Esophagus squamous epithelium (tissue), 5 donors: Measurements from ENCODE around the gene RNF135. TPM values are rescaled to one million over a fixed set of nuclear protein-coding genes. Genes with fewer than 3 reads are reported as not detected.
"Not testable (repeated sequence)": the region's sequence is repeated elsewhere in the genome, so short reads cannot be mapped to it uniquely, and the experiment has no call there.

Experiments used
- DNase-seq: peaks from one replicate; lab custom pipeline; 2025; lab: John Stamatoyannopoulos, UW
- H3K27ac ChIP-seq, 4 donors: fragments of 200-600 bp; sonication (generic); one replicate each; pipeline ENCODE4 v1.5.1; 2016 to 2019; ENCODE audit warnings: mild to moderate bottlenecking in 1 of 4
- H3K27me3 ChIP-seq, 4 donors: fragments of 200-600 bp; sonication (generic); 1 replicate in 3 of 4; 2 replicates in 1 of 4; pipeline versions ENCODE4 v1.5.1 to v1.6.0; 2017 to 2021; ENCODE audit warnings: antibody characterized with exemption in 1 of 4
- H3K36me3 ChIP-seq, 3 donors: fragments of 200-600 bp; sonication (generic); one replicate each; pipeline ENCODE4 v1.5.1; 2016 to 2019
- H3K4me1 ChIP-seq, 3 donors: fragments of 200-600 bp; sonication (generic); one replicate each; pipeline ENCODE4 v1.5.1; 2017 to 2019
- H3K4me3 ChIP-seq, 4 donors: fragments of 200-600 bp; sonication (generic); 1 replicate in 3 of 4; 2 replicates in 1 of 4; pipeline ENCODE4 v1.5.1; 2016 to 2019; ENCODE audit warnings: mild to moderate bottlenecking in 2 of 4, moderate library complexity in 1 of 4
- H3K9me3 ChIP-seq, 3 donors: fragments of 200-600 bp; sonication (generic); one replicate each; pipeline ENCODE4 v1.5.1; 2016 to 2019
- POLR2A ChIP-seq, 4 donors: fragments of 450-650 bp; IDR thresholded peaks; one replicate each; pipeline ENCODE4 v1.6.1; 2017; ENCODE audit warnings: antibody characterized with exemption in 4 of 4, mild to moderate bottlenecking in 4 of 4, moderate library complexity in 3 of 4
- WGBS, 2 donors: methylation state at CpG; one replicate each; pipeline ENCODE4 v1.1.5; 2018; 5-methylcytosine and 5-hydroxymethylcytosine counted together
- intact Hi-C: fragments of 100-400 bp; cut with DNase I; formaldehyde crosslinking; loops from one replicate; pipeline ENCODE4 v1.15.0; 2022
- total RNA-seq, 4 donors: library from RNA; depleted of rRNA; stranded (reverse); fragments of >200 nt; gene quantifications; one replicate each; pipeline ENCODE4 v1.1.0, GENCODE V29; 2016
- TF ChIP-seq, protein P1 (sequence below), 6 experiments: fragments of 450-650 bp in 4 of 6; fragments of 200-600 bp in 2 of 6; sonication (generic) in 2 of 6; IDR thresholded peaks; one replicate each; pipeline ENCODE4 v1.5.1; 2016 to 2019; ENCODE audit warnings: antibody characterized with exemption in 6 of 6, mild to moderate bottlenecking in 4 of 6, moderate library complexity in 4 of 6
- donor health status: DM: yes; HTN: yes; CAD: no.

RNF135 gene
- total RNA-seq, 4 donors from 2014 or later = 19.7 to 27.1 (median 21.9) TPM

DNA sequence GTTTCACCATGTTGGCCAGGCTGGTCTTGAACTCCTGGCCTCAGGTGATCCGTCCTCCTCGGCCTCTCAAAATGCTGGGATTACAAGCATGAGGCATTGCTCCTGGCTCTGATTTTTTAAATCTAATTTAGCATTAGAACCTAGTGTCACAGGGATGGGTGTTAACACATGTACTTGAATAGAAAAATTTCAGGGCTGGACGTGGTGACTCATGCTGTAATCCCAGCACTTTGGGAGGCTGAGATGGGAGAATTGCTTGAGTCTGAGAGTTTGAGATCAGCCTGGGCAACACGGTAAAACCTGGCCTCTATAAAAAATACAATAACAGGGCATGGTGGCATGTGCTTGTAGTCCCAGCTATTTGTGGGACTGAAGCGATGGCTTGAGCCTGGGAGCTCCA lies 6.0 kb upstream of the RNF135 start:
- TF ChIP-seq, protein P1, sequence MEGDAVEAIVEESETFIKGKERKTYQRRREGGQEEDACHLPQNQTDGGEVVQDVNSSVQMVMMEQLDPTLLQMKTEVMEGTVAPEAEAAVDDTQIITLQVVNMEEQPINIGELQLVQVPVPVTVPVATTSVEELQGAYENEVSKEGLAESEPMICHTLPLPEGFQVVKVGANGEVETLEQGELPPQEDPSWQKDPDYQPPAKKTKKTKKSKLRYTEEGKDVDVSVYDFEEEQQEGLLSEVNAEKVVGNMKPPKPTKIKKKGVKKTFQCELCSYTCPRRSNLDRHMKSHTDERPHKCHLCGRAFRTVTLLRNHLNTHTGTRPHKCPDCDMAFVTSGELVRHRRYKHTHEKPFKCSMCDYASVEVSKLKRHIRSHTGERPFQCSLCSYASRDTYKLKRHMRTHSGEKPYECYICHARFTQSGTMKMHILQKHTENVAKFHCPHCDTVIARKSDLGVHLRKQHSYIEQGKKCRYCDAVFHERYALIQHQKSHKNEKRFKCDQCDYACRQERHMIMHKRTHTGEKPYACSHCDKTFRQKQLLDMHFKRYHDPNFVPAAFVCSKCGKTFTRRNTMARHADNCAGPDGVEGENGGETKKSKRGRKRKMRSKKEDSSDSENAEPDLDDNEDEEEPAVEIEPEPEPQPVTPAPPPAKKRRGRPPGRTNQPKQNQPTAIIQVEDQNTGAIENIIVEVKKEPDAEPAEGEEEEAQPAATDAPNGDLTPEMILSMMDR (IDR thresholded peaks at IDR 0.05) = no peak
- no peak for TF ChIP-seq POLR2A (IDR thresholded peaks at IDR 0.05)
- H3K4me3 ChIP-seq = no peak overlapping the region
- WGBS, 2 donors = 70 to 71% methylated on average over 3 to 5 of the region's 5 CpGs
- no peaks in the 10 kb centered on the region for H3K9me3 ChIP-seq
- H3K4me1 ChIP-seq = peaks cover 0 to 3% (median 0%) of the 10 kb centered on the region in 3 donors
- H3K27ac ChIP-seq = no peak overlapping the region
- no peaks in the 10 kb centered on the region for H3K36me3 ChIP-seq
- no peak for DNase-seq
- intact Hi-C loops = no loop called here
- no peaks in the 10 kb centered on the region for H3K27me3 ChIP-seq

DNA sequence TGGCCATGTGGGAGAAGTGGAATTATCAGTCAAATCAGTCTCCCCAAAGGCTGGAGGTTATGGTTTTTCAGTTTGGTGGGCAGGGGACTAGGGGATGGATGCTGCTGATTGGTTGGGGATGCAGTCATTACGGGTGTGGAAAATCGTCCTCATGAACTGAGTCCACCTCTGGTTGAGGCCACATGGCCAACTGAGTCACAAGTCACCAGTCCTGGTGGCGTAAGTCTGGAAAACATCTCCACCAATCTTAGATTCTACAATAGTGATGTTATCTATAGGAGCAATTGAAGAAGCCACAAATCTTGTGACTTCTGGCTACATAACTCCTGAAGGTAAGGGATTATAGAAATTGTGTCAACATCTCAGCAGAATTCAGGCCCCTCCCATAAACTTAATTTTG lies 5.2 kb upstream of the RNF135 start:
- DNase-seq = no peak
- TF ChIP-seq, protein P1 (IDR thresholded peaks at IDR 0.05) = no peak
- no peak for TF ChIP-seq POLR2A (IDR thresholded peaks at IDR 0.05)
- intact Hi-C loops = no loop called here

DNA sequence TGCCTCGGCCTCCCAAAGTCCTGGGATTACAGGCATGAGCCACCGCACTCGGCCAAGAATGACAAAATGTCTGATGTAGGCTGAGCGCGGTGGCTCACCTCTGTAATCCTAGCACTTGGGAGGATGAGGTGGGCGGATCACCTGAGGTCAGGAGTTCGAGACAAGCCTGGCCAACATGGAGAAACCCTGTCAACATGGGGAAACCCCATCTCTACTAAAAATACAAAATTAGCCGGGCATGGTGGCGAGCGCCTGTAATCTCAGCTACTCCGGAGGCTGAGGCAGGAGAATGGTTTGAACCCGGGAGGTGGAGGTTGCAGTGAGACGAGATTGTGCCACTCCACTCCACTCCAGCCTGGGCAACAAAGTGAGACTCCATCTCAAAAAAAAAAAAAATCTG lies 2.9 kb upstream of the RNF135 start:
- peaks cover 6 to 25% (median 12%) of the 10 kb centered on the region in 3 donors for H3K4me1 ChIP-seq
- 89 to 96% methylated on average over 11 to 12 of the region's 13 CpGs for WGBS, 2 donors
- H3K27me3 ChIP-seq, DNase-seq, H3K27ac ChIP-seq, H3K36me3 ChIP-seq, H3K4me3 ChIP-seq, H3K9me3 ChIP-seq, intact Hi-C loops: not testable (repeated sequence)

More for the DNA sequence above, 5.2 kb upstream of the RNF135 start:
- H3K36me3 ChIP-seq = no peaks in the 10 kb centered on the region
- H3K27ac ChIP-seq = no peak overlapping the region
- 86 to 89% methylated on average over 3 of the region's 3 CpGs for WGBS, 2 donors
- no peak overlapping the region for H3K4me3 ChIP-seq
- H3K4me1 ChIP-seq = peaks cover 0 to 10% (median 0%) of the 10 kb centered on the region in 3 donors
- H3K9me3 ChIP-seq = no peaks in the 10 kb centered on the region
- H3K27me3 ChIP-seq = no peaks in the 10 kb centered on the region

DNA sequence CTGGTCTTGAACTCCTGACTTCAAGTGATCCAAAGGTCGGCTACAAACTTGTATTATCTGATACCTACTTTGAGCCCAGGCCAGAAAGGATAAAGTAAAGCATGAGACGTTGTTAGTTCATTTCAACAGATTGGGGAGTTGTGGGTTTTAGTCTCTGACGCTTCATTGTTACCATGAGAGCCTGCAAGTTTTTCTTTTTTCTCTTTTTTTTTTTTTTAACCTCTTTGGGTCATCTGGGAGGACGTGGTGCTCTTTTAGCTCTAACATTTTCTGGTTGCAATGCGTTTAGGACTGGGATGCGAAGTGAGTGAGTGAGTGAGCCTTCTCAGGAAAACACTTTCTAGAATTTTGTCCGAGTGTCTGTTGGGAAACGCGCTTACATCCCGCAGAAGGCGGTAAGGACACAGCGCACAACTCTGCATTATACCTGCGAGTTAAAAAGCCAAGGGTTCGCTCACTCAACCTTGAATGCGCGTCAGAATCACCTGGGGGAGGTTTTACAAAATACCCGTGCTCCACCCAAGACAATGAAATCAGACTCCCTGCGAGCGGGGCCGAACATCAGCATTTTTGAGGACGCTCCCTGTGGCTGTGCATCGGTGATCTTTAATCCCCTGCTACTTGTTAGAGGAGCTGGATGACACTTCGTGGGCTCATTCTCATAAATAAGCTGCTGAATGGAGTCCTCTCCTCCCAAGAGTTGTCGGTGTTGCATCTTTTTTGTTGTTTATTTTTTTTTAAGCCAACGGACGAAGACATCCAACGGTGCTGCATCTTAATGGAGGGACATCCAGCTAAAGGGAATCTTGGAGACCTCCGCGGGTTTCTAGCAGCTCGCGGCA lies 629 bp upstream of the RNF135 start:
- DNase-seq = no peak
- peak overlapping the region; percentile 97 to 99 (median 98) for H3K27ac ChIP-seq
- no peaks in the 10 kb centered on the region for H3K27me3 ChIP-seq
- WGBS, 2 donors = 4 to 11% methylated on average over 21 to 31 of the region's 31 CpGs
- H3K4me3 ChIP-seq = peak overlapping the region; percentile 61 to 89 (median 78)
- peaks cover 0 to 7% (median 0%) of the 10 kb centered on the region in 3 donors for H3K36me3 ChIP-seq
- H3K4me1 ChIP-seq = peaks cover 6 to 39% (median 12%) of the 10 kb centered on the region in 3 donors
- no peaks in the 10 kb centered on the region for H3K9me3 ChIP-seq
- TF ChIP-seq POLR2A (IDR thresholded peaks at IDR 0.05) = peak in 1 of 4 donors; percentile 29
- TF ChIP-seq, protein P1 (IDR thresholded peaks at IDR 0.05) = no peak
- intact Hi-C loops = no loop called here

DNA sequence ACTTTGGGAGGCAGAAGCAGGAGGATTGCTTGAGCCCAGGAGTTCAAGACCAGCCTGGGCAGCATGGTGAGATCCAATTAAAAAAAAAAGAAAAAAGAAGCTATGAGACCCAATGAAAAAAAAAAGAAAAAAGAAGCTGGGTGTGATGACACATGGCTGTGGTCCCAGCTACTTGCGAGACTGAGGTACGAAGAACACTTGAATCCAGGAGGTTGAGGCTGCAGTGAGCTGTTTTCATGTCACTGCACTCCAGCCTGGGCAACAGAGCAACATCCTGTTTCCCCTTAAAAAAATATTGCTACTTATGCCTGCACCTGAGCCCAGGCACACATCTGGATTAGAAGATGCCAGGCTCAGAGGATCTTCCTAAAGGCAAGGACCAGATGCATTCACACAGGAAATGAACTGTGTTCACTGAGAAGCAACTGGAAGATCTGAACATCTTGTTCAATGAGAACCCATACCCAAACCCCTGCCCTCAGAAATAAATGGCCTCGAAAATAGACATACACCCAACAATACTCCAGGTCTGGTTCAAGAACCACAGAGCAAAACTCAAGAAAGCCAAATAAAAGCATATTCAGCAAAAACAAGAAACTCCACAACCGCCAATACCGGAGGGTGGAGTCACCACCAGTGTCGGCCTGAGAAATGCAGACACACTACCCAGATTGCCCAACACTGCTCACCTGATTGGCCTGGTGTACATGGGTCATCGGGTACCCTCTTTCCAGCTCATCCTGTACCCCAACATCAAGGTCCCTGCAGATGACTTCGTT lies 4.4 kb downstream of the RNF135 start:
- Histone ChIP-seq H3K36me3 (peaks cover 0 to 17% (median 0%) of the 10 kb centered on the region in 3 donors), H3K27ac (no peak overlapping the region), H3K4me3 (no peak overlapping the region), H3K27me3 (no peaks in the 10 kb centered on the region), H3K9me3 (no peaks in the 10 kb centered on the region), H3K4me1 (peaks cover 6 to 47% (median 16%) of the 10 kb centered on the region in 3 donors)
- DNase-seq = no peak
- TF ChIP-seq, protein P1 (IDR thresholded peaks at IDR 0.05) = no peak
- TF ChIP-seq POLR2A (IDR thresholded peaks at IDR 0.05) = no peak
- WGBS, 2 donors = 89 to 95% methylated on average over 8 of the region's 8 CpGs
- intact Hi-C loops = no loop called here

DNA sequence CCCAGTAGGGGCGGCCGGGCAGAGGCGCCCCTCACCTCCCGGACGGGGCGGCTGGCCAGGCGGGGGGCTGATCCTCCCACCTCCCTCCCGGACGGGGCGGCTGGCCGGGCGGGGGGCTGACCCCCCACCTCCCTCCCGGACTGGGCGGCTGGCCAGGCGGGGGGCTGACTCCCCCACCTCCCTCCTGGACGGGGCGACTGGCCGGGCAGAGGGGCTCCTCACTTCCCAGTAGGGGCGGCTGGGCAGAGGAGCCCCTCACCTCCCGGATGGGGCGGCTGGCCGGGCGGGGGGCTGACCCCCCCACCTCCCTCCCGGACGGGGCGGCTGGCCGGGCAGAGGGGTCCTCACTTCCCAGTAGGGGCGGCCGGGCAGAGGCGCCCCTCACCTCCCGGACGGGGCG lies 9.1 kb downstream of the RNF135 start:
- Histone ChIP-seq H3K36me3 (peaks cover 0 to 20% (median 5%) of the 10 kb centered on the region in 3 donors), H3K4me1 (peaks cover 0 to 22% (median 4%) of the 10 kb centered on the region in 3 donors)
- H3K27ac ChIP-seq, H3K4me3 ChIP-seq, DNase-seq, H3K27me3 ChIP-seq, H3K9me3 ChIP-seq, intact Hi-C loops: not testable (repeated sequence)
- no CpG with 5 or more reads among the region's 33 CpGs for WGBS, 2 donors
